Jurkat, Clone E6-1 (cell line): ENCODE data around the gene LINGO1.

ENCODE experiments used
- DNase-seq: peaks from one replicate; pipeline ENCODE4 v3.0.0-alpha.2; 2011; ENCODE audit warnings: low read depth, low spot score
- H3K4me3 ChIP-seq: 2 replicates; pipeline ENCODE4 v1.5.1; 2011; ENCODE audit warnings: mild to moderate bottlenecking, low read length, control low read depth, moderate library complexity

LINGO1 gene

GRCh38 chr15:77634266-77634962 lies 1.7 kb upstream of the LINGO1 start:
- H3K4me3 ChIP-seq, result no peak overlapping the region
- DNase-seq, result peak; percentile 23

GRCh38 chr15:77633913-77634265 lies 1.2 kb upstream of the LINGO1 start:
- no peak overlapping the region for H3K4me3 ChIP-seq
- DNase-seq, result no peak

- H3K4me3 ChIP-seq, result no peak overlapping the region
Observed at GRCh38 chr15:77633134-77633912, 611 bp upstream of the LINGO1 start.

GRCh38 chr15:77631745-77632533 lies 773 bp downstream of the LINGO1 start:
- DNase-seq, result no peak

More at GRCh38 chr15:77633134-77633912, 611 bp upstream of the LINGO1 start:
- no peak for DNase-seq

GRCh38 chr15:77630956-77631744 lies 1.6 kb downstream of the LINGO1 start:
- H3K4me3 ChIP-seq, result no peak overlapping the region
- DNase-seq, result no peak

More at GRCh38 chr15:77631745-77632533, 773 bp downstream of the LINGO1 start:
- no peak overlapping the region for H3K4me3 ChIP-seq

DNA sequence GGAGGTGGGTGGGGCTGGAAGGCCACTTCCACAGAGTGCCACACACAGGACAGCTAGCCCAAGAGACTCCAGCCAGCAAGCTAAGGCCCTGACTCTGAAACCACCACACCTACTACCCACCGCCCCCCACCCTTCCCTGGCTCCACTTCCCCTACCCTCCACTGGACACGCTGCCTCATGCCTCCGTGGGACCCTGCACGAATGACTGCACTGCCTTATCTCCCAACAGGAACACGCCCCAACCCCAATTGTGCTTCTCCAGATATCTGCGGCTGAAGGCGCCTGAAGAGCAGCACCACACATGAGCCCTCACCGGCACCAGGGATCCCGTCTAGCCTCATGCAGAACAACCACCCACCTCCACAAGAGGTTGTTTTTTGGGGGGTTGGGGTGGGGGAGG lies 2.7 kb downstream of the LINGO1 start:
- H3K4me3 ChIP-seq, result no peak overlapping the region
- DNase-seq, result no peak

GRCh38 chr15:77629070-77630030 lies 3.4 kb downstream of the LINGO1 start:
- no peak for DNase-seq
- H3K4me3 ChIP-seq, result no peak overlapping the region

- DNase-seq, result no peak
- no peak overlapping the region for H3K4me3 ChIP-seq
Observed at GRCh38 chr15:77628010-77628409, 4.7 kb downstream of the LINGO1 start.

- DNase-seq, result no peak
- no peak overlapping the region for H3K4me3 ChIP-seq
Observed at GRCh38 chr15:77627581-77627980, 5.1 kb downstream of the LINGO1 start.

DNA sequence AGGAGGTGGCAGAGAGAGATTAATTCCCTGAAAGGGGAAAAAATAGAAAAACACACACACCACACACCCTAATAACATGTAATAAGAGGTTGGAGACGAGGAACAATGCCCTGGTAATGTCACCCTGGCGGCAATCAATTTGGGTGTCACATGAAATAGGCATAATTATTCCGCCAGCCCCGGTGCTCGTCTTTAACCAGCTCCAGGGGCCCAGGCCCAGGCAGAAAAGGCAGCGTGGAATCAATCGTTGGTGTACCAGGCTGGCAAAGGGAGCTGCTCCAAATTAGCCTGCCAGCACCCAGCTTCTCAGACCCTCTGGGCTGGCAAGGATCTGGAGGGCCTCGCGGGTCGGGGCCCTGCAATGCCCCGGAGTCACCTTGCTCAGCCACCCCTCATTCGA lies 5.6 kb downstream of the LINGO1 start:
- no peak for DNase-seq
- H3K4me3 ChIP-seq, result no peak overlapping the region

DNA sequence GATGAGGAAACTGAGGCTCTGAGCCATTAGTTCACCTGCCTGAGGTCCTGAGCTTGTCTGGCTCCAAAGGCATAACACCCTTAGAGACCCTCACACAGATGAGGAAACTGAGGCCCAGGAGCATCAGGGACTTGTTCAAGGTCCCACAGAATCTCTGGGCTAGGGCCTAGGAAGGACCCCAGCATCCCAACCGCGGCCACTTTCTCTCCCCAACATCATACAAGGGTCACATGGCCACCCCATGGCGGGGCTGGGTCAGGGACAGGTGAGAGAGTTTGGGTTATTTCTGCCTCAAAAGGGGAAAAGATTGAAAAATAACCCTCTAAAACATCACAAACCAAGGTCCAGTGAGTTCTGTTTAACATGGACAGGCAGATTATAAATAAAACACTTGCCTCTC lies 6.7 kb downstream of the LINGO1 start:
- H3K4me3 ChIP-seq, result no peak overlapping the region
- no peak for DNase-seq

DNA sequence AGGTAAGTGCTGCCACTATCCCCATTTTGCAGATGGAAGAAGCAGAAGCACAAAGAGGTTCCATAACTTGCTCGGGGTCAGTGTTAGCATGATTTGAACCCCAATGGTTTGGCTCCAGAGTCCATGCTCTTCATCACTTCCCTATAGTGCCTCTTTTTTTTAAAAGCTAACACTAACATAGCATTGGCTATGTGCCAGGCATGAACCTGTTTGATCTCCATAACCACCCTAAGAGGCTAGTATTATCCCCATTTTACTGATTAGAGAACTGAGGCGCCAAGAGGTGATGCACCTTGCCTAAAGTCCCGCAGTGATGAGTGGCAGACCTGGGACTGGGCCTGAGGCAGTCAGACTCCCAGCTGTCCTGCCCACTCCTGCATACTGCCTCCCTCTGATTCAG lies 7.3 kb downstream of the LINGO1 start:
- H3K4me3 ChIP-seq, result no peak overlapping the region
- DNase-seq, result no peak

DNA sequence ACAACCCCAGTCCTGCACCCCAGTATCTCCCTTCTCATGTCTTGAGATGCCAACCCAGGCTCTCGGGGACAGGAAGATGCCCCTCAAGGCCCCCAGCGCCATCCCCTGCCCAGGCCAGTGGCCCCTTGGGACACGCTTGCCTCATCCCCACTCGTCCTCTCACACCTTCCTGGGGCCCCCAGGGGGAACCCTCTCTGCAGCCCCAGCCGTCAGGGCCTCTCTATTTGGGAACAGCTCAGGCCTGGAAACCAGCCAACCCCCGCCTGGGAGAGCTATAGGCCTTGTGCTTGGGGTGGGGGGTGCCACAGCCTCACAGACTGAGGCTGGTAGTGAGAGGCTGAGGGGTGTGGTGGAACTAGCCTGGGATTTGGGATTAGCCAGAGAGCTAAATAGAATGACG lies 7.8 kb downstream of the LINGO1 start:
- no peak for DNase-seq
- no peak overlapping the region for H3K4me3 ChIP-seq

- DNase-seq, result no peak
- H3K4me3 ChIP-seq, result no peak overlapping the region
Observed at GRCh38 chr15:77623755-77624524, 8.8 kb downstream of the LINGO1 start.

GRCh38 chr15:77622934-77623754 lies 9.6 kb downstream of the LINGO1 start:
- DNase-seq, result no peak
- no peak overlapping the region for H3K4me3 ChIP-seq

GRCh38 chr15:77622209-77622933 lies 10.3 kb downstream of the LINGO1 start:
- H3K4me3 ChIP-seq, result no peak overlapping the region
- no peak for DNase-seq
